Lower lobe of right lung (tissue), 2 donors: ENCODE results near the gene IQCK. TPM values are rescaled to one million over a fixed set of nuclear protein-coding genes. Genes with fewer than 3 reads are reported as not detected.

Experiments
- ATAC-seq, 2 donors: fragments of 200-7000 bp; cut with Tn5 transposase; one replicate each; pipeline ENCODE4 v1.9.1; 2020 to 2022; ENCODE audit warnings: mild to moderate bottlenecking in 2 of 2, moderate library complexity in 2 of 2
- DNase-seq: peaks from one replicate; pipeline ENCODE4 v3.0.0-alpha.2; 2020
- H3K27ac ChIP-seq: fragments of 200-600 bp; one replicate; pipeline ENCODE4 v1.8.0; 2022
- H3K27me3 ChIP-seq: fragments of 200-600 bp; one replicate; pipeline ENCODE4 v1.8.0; 2022; ENCODE audit warnings: low read depth
- H3K36me3 ChIP-seq: fragments of 200-600 bp; one replicate; pipeline ENCODE4 v1.8.0; 2022; ENCODE audit warnings: mild to moderate bottlenecking
- H3K4me1 ChIP-seq: fragments of 200-600 bp; one replicate; pipeline ENCODE4 v1.8.0; 2022
- H3K4me3 ChIP-seq: fragments of 200-600 bp; one replicate; pipeline ENCODE4 v1.8.0; 2022; ENCODE audit warnings: mild to moderate bottlenecking
- H3K9me3 ChIP-seq: fragments of 200-600 bp; one replicate; pipeline ENCODE4 v1.8.0; 2022
- CTCF ChIP-seq: fragments of 200-600 bp; IDR thresholded peaks from one replicate; pipeline ENCODE4 v1.8.0; 2022; ENCODE audit warnings: antibody characterized with exemption, mild to moderate bottlenecking
- intact Hi-C: fragments of 100-400 bp; cut with DNase I; formaldehyde crosslinking; loops from one replicate; pipeline ENCODE4 v1.11.0; 2022
- total RNA-seq: library from RNA; stranded (reverse); fragmentation: NEBNext Ultra II Directional; extraction: Animal tissue kit (Norgen Biotek cat#: 25700); gene quantifications from one replicate; pipeline ENCODE4 v1.2.1, GENCODE V29; 2021
- donor health status: DM: no; HTN: yes; CAD: no; lungs with severe emphysema.

IQCK gene
- total RNA-seq, 1 donor from 2014 or later, result 14.1 TPM

GRCh38 chr16:19907161-19907992, 189.3 kb downstream of the IQCK start:
- intact Hi-C loops, result no loop called here
- peak; percentile 89 to 90 for ATAC-seq
- peak overlapping the region; percentile 14 for H3K4me3 ChIP-seq

More at GRCh38 chr16:19907161-19907992, 189.3 kb downstream of the IQCK start:
- H3K9me3 ChIP-seq, result no peaks in the 10 kb centered on the region
- TF ChIP-seq CTCF, result peak; percentile 97
- H3K4me1 ChIP-seq, result peaks cover 9% of the 10 kb centered on the region
- no peak overlapping the region for H3K27ac ChIP-seq
- DNase-seq, result peak; percentile 61
- peaks cover 18% of the 10 kb centered on the region for H3K27me3 ChIP-seq
- H3K36me3 ChIP-seq, result no peaks in the 10 kb centered on the region

Other genes starting within 250 kb of the IQCK start
- gene GDE1, start 196.2 kb upstream of the IQCK start, total RNA-seq, result 81.5 TPM
- gene CCP110, start 194.3 kb upstream of the IQCK start, total RNA-seq, result 23.9 TPM
- gene VPS35L, start 162.6 kb upstream of the IQCK start, total RNA-seq, result 45.9 TPM
- gene KNOP1, start within 50 bp of the IQCK start, total RNA-seq, result 10.9 TPM
- gene GPRC5B, start 166.6 kb downstream of the IQCK start, total RNA-seq, result 15.4 TPM